ENCODE results near the gene LRRC34. TPM values are rescaled to one million over a fixed set of nuclear protein-coding genes. Genes with fewer than 3 reads are reported as not detected.

Gene LRRC34
- total RNA-seq, 6 donors from 2014 or later = 0.78 to 12.9 (median 3.9) TPM

DNA sequence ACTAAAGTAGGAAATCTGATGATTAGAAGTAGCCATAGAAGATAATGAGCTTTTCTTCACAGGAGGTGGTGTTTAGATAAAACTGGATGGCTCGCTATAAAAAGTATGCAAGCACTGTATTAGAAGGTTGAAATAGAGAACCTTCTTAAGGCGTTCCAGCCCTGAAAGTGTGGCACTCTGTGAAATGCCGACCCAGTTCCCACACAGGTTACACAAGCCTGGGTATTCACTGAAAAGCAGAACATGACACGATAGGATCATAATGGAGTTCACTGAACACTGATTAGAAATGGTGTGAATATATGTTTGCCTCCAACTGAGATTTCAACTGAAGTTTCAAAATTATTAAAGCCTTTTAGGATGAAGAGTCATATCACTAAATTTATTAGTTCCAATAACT is 15.0 kb upstream of the LRRC34 start:
- Histone ChIP-seq H3K36me3 (no peaks in the 10 kb centered on the region), H3K27me3 (no peaks in the 10 kb centered on the region), H3K27ac (no peak overlapping the region), H3K9me3 (no peaks in the 10 kb centered on the region), H3K4me3 (no peak overlapping the region), H3K4me1 (no peaks in the 10 kb centered on the region)
- DNase-seq (no peak), ATAC-seq (ENCODE audit: low FRiP score in 2 of 2) (no peak)
- 67 to 79% methylated on average over 4 of the region's 4 CpGs for WGBS, 2 donors
- TF ChIP-seq, protein P1, sequence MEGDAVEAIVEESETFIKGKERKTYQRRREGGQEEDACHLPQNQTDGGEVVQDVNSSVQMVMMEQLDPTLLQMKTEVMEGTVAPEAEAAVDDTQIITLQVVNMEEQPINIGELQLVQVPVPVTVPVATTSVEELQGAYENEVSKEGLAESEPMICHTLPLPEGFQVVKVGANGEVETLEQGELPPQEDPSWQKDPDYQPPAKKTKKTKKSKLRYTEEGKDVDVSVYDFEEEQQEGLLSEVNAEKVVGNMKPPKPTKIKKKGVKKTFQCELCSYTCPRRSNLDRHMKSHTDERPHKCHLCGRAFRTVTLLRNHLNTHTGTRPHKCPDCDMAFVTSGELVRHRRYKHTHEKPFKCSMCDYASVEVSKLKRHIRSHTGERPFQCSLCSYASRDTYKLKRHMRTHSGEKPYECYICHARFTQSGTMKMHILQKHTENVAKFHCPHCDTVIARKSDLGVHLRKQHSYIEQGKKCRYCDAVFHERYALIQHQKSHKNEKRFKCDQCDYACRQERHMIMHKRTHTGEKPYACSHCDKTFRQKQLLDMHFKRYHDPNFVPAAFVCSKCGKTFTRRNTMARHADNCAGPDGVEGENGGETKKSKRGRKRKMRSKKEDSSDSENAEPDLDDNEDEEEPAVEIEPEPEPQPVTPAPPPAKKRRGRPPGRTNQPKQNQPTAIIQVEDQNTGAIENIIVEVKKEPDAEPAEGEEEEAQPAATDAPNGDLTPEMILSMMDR (IDR thresholded peaks at IDR 0.05) = no peak
- TF ChIP-seq POLR2AphosphoS5 (IDR thresholded peaks at IDR 0.05) (no peak), EP300 (IDR thresholded peaks at IDR 0.05) (no peak), POLR2A (IDR thresholded peaks at IDR 0.05) (no peak)

DNA sequence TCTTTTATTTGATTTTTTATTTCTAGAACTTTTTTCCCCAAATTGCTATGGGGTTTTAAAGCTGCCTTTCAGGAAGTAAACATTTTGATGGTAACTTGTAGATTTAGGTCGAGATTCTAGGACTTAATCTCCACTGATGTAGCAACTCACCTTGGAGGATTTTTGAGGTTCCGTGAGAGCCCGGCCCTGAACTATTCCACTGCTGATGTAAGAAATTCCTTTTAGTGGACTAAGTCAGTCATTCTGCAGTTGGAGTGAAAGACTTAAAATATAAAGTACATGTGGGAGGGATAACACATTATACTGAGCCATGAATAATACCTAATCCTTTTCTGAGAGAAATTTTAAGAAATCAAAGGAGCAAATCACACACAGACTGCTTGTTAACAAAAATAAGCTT is 12.6 kb upstream of the LRRC34 start:
- DNase-seq (no peak), ATAC-seq (ENCODE audit: low FRiP score in 2 of 2) (no peak)
- Histone ChIP-seq H3K4me3 (no peak overlapping the region), H3K27me3 (no peaks in the 10 kb centered on the region), H3K36me3 (no peaks in the 10 kb centered on the region), H3K27ac (no peak overlapping the region), H3K9me3 (no peaks in the 10 kb centered on the region), H3K4me1 (no peaks in the 10 kb centered on the region)
- TF ChIP-seq EP300 (IDR thresholded peaks at IDR 0.05) = no peak
- TF ChIP-seq POLR2A (IDR thresholded peaks at IDR 0.05) = no peak
- TF ChIP-seq, protein P1 (IDR thresholded peaks at IDR 0.05) = no peak
- TF ChIP-seq POLR2AphosphoS5 (IDR thresholded peaks at IDR 0.05) = no peak
- WGBS, 2 donors = 79% methylated on average over 3 of the region's 3 CpGs

DNA sequence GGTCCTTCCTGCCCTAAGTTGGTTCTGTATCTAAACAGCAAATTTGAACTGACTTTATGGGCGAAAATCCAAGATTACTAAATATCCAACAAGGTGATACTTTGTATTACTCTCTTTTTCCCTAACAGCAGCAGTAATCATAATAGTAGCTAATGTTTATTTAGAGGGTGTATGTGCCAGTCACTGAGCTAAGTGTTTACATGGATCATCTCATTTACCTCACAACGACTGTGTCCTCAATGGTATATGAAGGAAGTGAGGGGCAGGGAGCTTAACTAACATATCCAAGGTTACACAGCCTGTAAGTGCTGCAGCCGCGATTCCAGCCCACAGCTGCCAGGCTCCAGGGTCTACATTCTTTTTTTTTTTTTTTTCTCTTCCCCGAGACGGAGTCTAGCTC is 10.3 kb upstream of the LRRC34 start:
- WGBS, 2 donors = 64 to 67% methylated on average over 6 of the region's 6 CpGs
- no peak for ATAC-seq (ENCODE audit: low FRiP score in 2 of 2)
- H3K27me3 ChIP-seq = no peaks in the 10 kb centered on the region
- H3K4me3 ChIP-seq = no peak overlapping the region
- no peak for DNase-seq
- H3K9me3 ChIP-seq = no peaks in the 10 kb centered on the region
- TF ChIP-seq POLR2AphosphoS5 (IDR thresholded peaks at IDR 0.05) = no peak
- no peak for TF ChIP-seq EP300 (IDR thresholded peaks at IDR 0.05)
- TF ChIP-seq POLR2A (IDR thresholded peaks at IDR 0.05) = no peak
- TF ChIP-seq, protein P1 (IDR thresholded peaks at IDR 0.05) = no peak
- no peak overlapping the region for H3K27ac ChIP-seq
- H3K36me3 ChIP-seq = no peaks in the 10 kb centered on the region
- no peaks in the 10 kb centered on the region for H3K4me1 ChIP-seq

DNA sequence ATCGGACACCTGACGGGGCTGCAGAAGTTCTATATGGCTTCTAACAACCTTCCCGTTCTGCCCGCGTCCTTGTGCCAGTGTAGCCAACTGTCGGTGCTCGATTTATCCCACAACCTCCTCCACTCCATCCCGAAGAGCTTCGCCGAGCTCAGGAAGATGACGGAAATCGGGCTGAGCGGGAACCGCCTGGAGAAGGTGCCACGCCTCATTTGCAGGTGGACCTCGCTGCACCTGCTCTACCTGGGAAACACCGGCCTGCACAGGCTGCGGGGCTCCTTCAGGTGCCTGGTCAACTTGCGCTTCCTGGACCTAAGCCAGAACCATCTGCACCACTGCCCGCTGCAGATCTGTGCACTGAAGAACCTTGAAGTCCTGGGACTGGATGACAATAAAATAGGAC is 9.8 kb upstream of the LRRC34 start:
- TF ChIP-seq, protein P1 (IDR thresholded peaks at IDR 0.05) = no peak
- TF ChIP-seq POLR2AphosphoS5 (IDR thresholded peaks at IDR 0.05) (no peak), POLR2A (IDR thresholded peaks at IDR 0.05) (no peak), EP300 (IDR thresholded peaks at IDR 0.05) (no peak)
- Histone ChIP-seq H3K27me3 (no peaks in the 10 kb centered on the region), H3K9me3 (no peaks in the 10 kb centered on the region), H3K36me3 (no peaks in the 10 kb centered on the region), H3K4me1 (no peaks in the 10 kb centered on the region), H3K27ac (no peak overlapping the region), H3K4me3 (no peak overlapping the region)
- WGBS, 2 donors = 94 to 97% methylated on average over 20 of the region's 20 CpGs
- ATAC-seq (ENCODE audit: low FRiP score in 2 of 2) (no peak), DNase-seq (peak in 1 of 2 donors; percentile 49)

DNA sequence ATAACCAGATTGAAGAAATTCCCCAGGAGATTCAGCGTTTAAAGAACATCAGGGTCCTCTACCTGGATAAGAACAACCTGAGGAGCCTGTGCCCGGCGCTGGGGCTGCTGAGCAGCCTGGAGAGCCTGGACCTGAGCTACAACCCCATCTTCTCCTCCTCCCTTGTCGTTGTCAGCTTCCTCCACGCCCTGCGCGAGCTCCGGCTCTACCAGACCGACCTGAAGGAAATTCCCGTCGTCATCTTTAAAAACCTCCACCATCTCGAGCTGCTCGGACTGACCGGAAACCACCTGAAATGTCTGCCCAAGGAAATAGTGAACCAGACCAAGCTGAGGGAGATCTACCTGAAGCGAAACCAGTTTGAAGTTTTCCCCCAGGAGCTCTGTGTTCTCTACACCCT is 9.4 kb upstream of the LRRC34 start:
- Histone ChIP-seq H3K27ac (no peak overlapping the region), H3K4me3 (no peak overlapping the region), H3K9me3 (no peaks in the 10 kb centered on the region), H3K27me3 (no peaks in the 10 kb centered on the region), H3K4me1 (no peaks in the 10 kb centered on the region), H3K36me3 (no peaks in the 10 kb centered on the region)
- whole genome bisulfite sequencing, 2 donors = 94 to 97% methylated on average over 15 of the region's 15 CpGs
- no peak for TF ChIP-seq POLR2A (IDR thresholded peaks at IDR 0.05)
- TF ChIP-seq, protein P1 (IDR thresholded peaks at IDR 0.05) = no peak
- TF ChIP-seq EP300 (IDR thresholded peaks at IDR 0.05) = no peak
- no peak for TF ChIP-seq POLR2AphosphoS5 (IDR thresholded peaks at IDR 0.05)
- peak in 1 of 2 donors; percentile 51 for DNase-seq
- no peak for ATAC-seq (ENCODE audit: low FRiP score in 2 of 2)
